HepG2 (cell line): ENCODE data around the gene NCKAP5L. TPM values are rescaled to one million over a fixed set of nuclear protein-coding genes. Genes with fewer than 3 reads are reported as not detected.
A peak's percentile ranks its signal among the peaks of the same experiment; 100 is the strongest.

Source experiments
- ATM ChIP-seq: fragments of 450-650 bp; IDR thresholded peaks from 2 replicates; pipeline ENCODE4 v1.7.1; 2017; ENCODE audit warnings: mild to moderate bottlenecking, borderline replicate concordance
- BCL6 ChIP-seq: IDR thresholded peaks from 2 replicates; pipeline ENCODE4 v1.6.1; 2016; ENCODE audit warnings: missing genetic modification reagents, missing compliant biosample characterization
- CEBPB ChIP-seq: IDR thresholded peaks from 2 replicates; pipeline ENCODE4 v1.6.1; 2011; ENCODE audit warnings: low read depth, low read length, improper control_type of control experiment, borderline replicate concordance
- NCOR1 ChIP-seq: fragments of 200-600 bp; sonication (generic); IDR thresholded peaks from 2 replicates; pipeline ENCODE4 v1.7.0; 2017; ENCODE audit warnings: antibody characterized with exemption, low read length, borderline replicate concordance
- NFE2L2 ChIP-seq: fragments of 150-350 bp; IDR thresholded peaks from 2 replicates; pipeline ENCODE4 v1.6.1; 2014; ENCODE audit warnings: low read length
- NR2F2 ChIP-seq: IDR thresholded peaks from 2 replicates; pipeline ENCODE4 v1.6.1; 2012; ENCODE audit warnings: low read depth, inconsistent platforms, borderline replicate concordance
- TFE3 ChIP-seq: IDR thresholded peaks from 2 replicates; pipeline ENCODE4 v1.6.1; 2016
- USF2 ChIP-seq, 2 experiments: sonication (generic) in 1 of 2; formaldehyde crosslinking in 1 of 2; IDR thresholded peaks; 2 replicates each; pipeline versions ENCODE4 v1.5.1 to v1.6.1; 2011 to 2020; ENCODE audit warnings: borderline replicate concordance in 1 of 2, low read depth in 1 of 2, low read length in 1 of 2, mild to moderate bottlenecking in 1 of 2, missing genetic modification reagents in 1 of 2, moderate library complexity in 1 of 2
- ZNF280D ChIP-seq: sonication (generic); formaldehyde crosslinking; IDR thresholded peaks from 2 replicates; pipeline ENCODE4 v1.5.1; 2020; ENCODE audit warnings: mild to moderate bottlenecking, missing genetic modification reagents
- ZNF318 ChIP-seq: sonication (generic); formaldehyde crosslinking; IDR thresholded peaks from 2 replicates; pipeline ENCODE4 v1.4.0; 2020; ENCODE audit warnings: mild to moderate bottlenecking, missing genetic modification reagents
- ZNF383 ChIP-seq: sonication (generic); formaldehyde crosslinking; IDR thresholded peaks from 2 replicates; pipeline ENCODE4 v1.4.0; 2020; ENCODE audit warnings: missing genetic modification reagents, mild to moderate bottlenecking, borderline replicate concordance
- ZNF629 ChIP-seq: sonication (generic); formaldehyde crosslinking; conservative IDR thresholded peaks from 2 replicates; pipeline ENCODE4 v1.5.0; 2020; ENCODE audit warnings: missing genetic modification reagents
- ZNF709 ChIP-seq: sonication (generic); formaldehyde crosslinking; IDR thresholded peaks from 2 replicates; pipeline ENCODE4 v1.5.0; 2020; ENCODE audit warnings: mild to moderate bottlenecking, missing genetic modification reagents
- polyA plus RNA-seq, 8 experiments: library from polyadenylated mRNA; depleted of rRNA in 3 of 8; stranded (reverse) in 7 of 8; unstranded in 1 of 8; fragments of >200 nt; fragmentation: Illumina TruSeq in 4 of 8; extraction: Trizol in 4 of 8; gene quantifications; 2 replicates each; pipeline versions ENCODE4 v1.2.1 to v1.2.3, GENCODE V29; 2011 to 2016; ENCODE audit warnings: low read depth in 4 of 8, missing spikeins in 1 of 8, mixed read lengths in 1 of 8; ENCODE audit not compliant: insufficient read depth in 1 of 8
- total RNA-seq, 5 experiments: library from RNA; depleted of rRNA; stranded (reverse); fragments of >200 nt; fragmentation: Illumina TruSeq; extraction: Trizol; gene quantifications; 2 replicates each; pipeline ENCODE4 v1.2.3, GENCODE V29; 2016; ENCODE audit warnings: low read depth in 1 of 5

The NCKAP5L gene
- total and polyA plus RNA-seq, 2 of the 13 experiments (the other 11 are each of a cell fraction or from before 2014, with no cell fraction given): 4.1 to 9.0 TPM

GRCh38 chr12:49842519-49843352 is 14.5 kb upstream of the NCKAP5L start, which contains the start of gene BCDIN3D (continued):
- no peak for TF ChIP-seq ZNF280D (CRISPR knock-in tag)
- peak; percentile 28; the same call in 1 of the 2 replicates for TF ChIP-seq ZNF709 (CRISPR knock-in tag)
- TF ChIP-seq TFE3 (CRISPR knock-in tag): peak; percentile 52; the same call in 1 of the 2 replicates
- TF ChIP-seq ZNF318 (CRISPR knock-in tag): no peak
- TF ChIP-seq ATM: no peak
- no peak for TF ChIP-seq ZNF629 (CRISPR knock-in tag)
- no peak for TF ChIP-seq CEBPB
- TF ChIP-seq NR2F2: no peak
- TF ChIP-seq NFE2L2: no peak
- TF ChIP-seq USF2 (IDR thresholded peaks at IDR 0.05; ENCODE audit: low read depth, low read length): no peak
- TF ChIP-seq USF2 (CRISPR knock-in tag; IDR thresholded peaks at IDR 0.05; ENCODE audit: borderline replicate concordance): no peak; the same call in 1 of the 2 replicates
- no peak for TF ChIP-seq BCL6 (CRISPR knock-in tag)
- TF ChIP-seq NCOR1: no peak
- no peak for TF ChIP-seq ZNF383
